ENCODE results near the gene GRID1.

Gene GRID1

DNA sequence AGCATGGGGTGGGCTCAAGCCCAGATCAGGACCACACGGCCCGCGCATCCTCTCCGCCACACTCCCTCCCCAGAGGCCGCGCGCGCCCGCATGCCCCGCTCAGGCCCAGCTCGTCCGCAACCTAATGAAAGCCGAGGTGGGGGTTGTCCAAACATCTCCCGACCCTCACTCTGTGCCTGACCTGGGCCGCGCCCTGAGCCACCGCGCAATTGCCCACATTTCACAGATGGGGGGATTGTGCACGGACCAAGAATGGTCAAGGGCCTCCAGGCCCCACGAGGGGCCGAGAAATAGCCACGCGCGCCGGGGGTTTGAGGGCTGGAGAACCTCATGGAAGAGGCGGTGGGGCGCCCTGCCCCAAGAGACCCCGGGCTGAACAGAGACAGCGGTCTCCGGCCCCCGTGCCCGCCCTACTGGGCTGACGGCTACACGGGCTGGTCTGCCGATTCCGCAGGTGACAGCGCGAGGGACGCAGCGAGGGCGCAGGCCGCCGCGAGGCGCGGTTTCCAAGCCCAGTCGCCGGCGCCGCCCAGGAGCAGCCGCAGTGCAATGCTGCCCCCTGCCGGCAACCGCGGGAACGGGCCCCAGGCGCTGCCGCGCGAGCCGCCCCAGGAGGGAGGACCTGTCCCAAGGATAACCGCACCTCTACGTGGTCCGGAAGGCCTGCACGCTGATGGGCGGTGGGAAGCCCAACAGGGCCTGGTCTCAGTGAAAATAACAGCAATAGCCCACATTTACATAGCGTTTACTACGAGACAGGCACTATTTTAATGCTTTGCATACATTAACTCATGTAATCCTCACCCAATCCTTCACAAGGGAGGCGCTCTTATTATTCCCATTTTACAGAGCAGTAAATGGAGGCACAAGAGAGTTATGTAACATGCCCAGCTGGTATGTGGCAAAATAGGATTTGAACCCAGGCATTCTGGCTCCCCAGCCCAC lies 10.5 kb upstream of the GRID1 start:
- Histone ChIP-seq H3K4me2 (ENCODE audit: low read length, poor library complexity, severe bottlenecking) (peak overlapping the region; percentile 83), H3K79me1 (replicated peaks; ENCODE audit: low read length, poor library complexity, severe bottlenecking) (no peaks in the 10 kb centered on the region)

DNA sequence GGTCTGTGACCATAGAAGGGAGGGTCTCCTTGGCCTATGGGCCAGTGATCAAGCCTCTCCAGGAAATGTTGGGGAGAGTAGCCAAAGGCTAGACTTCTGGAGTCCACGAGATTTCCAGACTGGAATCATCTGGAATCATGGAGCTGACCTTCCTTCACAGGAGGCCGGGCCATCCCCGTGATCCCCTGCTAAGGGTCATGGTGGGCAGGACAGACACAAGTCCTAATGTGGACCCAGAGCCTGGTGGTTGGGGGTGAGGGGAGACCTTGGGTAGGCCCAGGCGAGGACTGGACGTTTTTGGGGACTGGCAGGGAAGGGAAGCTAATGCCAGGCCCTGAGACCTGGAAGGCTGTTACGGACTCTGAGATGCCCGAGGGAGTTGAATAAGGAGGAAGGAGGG lies 9.8 kb upstream of the GRID1 start:
- Histone ChIP-seq H3K4me2 (ENCODE audit: low read length, poor library complexity, severe bottlenecking) (no peak overlapping the region), H3K36me3 (ENCODE audit: control insufficient read depth in 1 of 2, insufficient read depth in 2 of 2, low read depth in 1 of 2, low read length in 2 of 2) (no peaks in the 10 kb centered on the region), H3K79me1 (replicated peaks; ENCODE audit: low read length, poor library complexity, severe bottlenecking) (no peaks in the 10 kb centered on the region), H3K23ac (ENCODE audit: low read length in 2 of 2) (no peak overlapping the region), H4K8ac (ENCODE audit: low read length) (no peak overlapping the region), H2BK12ac (ENCODE audit: low read length in 2 of 2) (no peak overlapping the region), H2AFZ (ENCODE audit: low read depth, low read length) (no peak overlapping the region), H3K18ac (ENCODE audit: low read depth in 1 of 2, low read length in 2 of 2) (no peak overlapping the region), H3K27me3 (ENCODE audit: control insufficient read depth in 1 of 2, insufficient read depth in 1 of 2, low read length in 2 of 2) (peaks cover 56 to 84% of the 10 kb centered on the region in 2 experiments), H3K9ac (ENCODE audit: low read length) (no peak overlapping the region), H3K4me3 (ENCODE audit: insufficient read depth in 1 of 2, low read depth in 1 of 2, low read length in 2 of 2) (no peak overlapping the region), H2BK15ac (ENCODE audit: low read depth, poor library complexity, severe bottlenecking) (no peak overlapping the region), H3K14ac (ENCODE audit: low read length in 2 of 2) (no peak overlapping the region), H2BK5ac (ENCODE audit: low read depth, low read length, poor library complexity, severe bottlenecking) (no peak overlapping the region), H4K91ac (ENCODE audit: low read length) (no peak overlapping the region), H3K4ac (ENCODE audit: low read depth in 1 of 2, low read length in 2 of 2) (no peak overlapping the region), H2AK5ac (ENCODE audit: low read length, severe bottlenecking) (no peak overlapping the region), H3K27ac (ENCODE audit: low read length, poor library complexity, severe bottlenecking) (no peak overlapping the region), H2BK120ac (ENCODE audit: low read depth, low read length) (no peak overlapping the region), H3K9me3 (ENCODE audit: control insufficient read depth, low read length) (no peaks in the 10 kb centered on the region), H3K4me1 (ENCODE audit: control insufficient read depth, insufficient read depth, low read depth, low read length) (peaks cover 7% of the 10 kb centered on the region)
- no peak for DNase-seq
- 89% methylated on average over 6 of the region's 7 CpGs for WGBS

More for the DNA sequence above, 10.5 kb upstream of the GRID1 start:
- Histone ChIP-seq H3K18ac (ENCODE audit: low read depth in 1 of 2, low read length in 2 of 2) (no peak overlapping the region), H3K9ac (ENCODE audit: low read length) (peak overlapping the region; percentile 32), H3K9me3 (ENCODE audit: control insufficient read depth, low read length) (no peaks in the 10 kb centered on the region), H3K4ac (ENCODE audit: low read depth in 1 of 2, low read length in 2 of 2) (no peak overlapping the region), H4K91ac (ENCODE audit: low read length) (no peak overlapping the region), H2AK5ac (ENCODE audit: low read length, severe bottlenecking) (no peak overlapping the region), H3K4me1 (ENCODE audit: control insufficient read depth, insufficient read depth, low read depth, low read length) (peaks cover 7% of the 10 kb centered on the region), H4K8ac (ENCODE audit: low read length) (no peak overlapping the region), H3K23ac (ENCODE audit: low read length in 2 of 2) (no peak overlapping the region), H2BK5ac (ENCODE audit: low read depth, low read length, poor library complexity, severe bottlenecking) (no peak overlapping the region), H3K27ac (ENCODE audit: low read length, poor library complexity, severe bottlenecking) (no peak overlapping the region), H2BK15ac (ENCODE audit: low read depth, poor library complexity, severe bottlenecking) (no peak overlapping the region), H2BK12ac (ENCODE audit: low read length in 2 of 2) (no peak overlapping the region), H3K4me3 (ENCODE audit: insufficient read depth in 1 of 2, low read depth in 1 of 2, low read length in 2 of 2) (peak overlapping the region in 1 of 2 experiments; percentile 63), H2BK120ac (ENCODE audit: low read depth, low read length) (no peak overlapping the region), H3K14ac (ENCODE audit: low read length in 2 of 2) (peak overlapping the region in 1 of 2 experiments; percentile 68), H3K36me3 (ENCODE audit: control insufficient read depth in 1 of 2, insufficient read depth in 2 of 2, low read depth in 1 of 2, low read length in 2 of 2) (no peaks in the 10 kb centered on the region), H3K27me3 (ENCODE audit: control insufficient read depth in 1 of 2, insufficient read depth in 1 of 2, low read length in 2 of 2) (peaks cover 50 to 84% of the 10 kb centered on the region in 2 experiments), H2AFZ (ENCODE audit: low read depth, low read length) (peak overlapping the region; percentile 57)
- peak; percentile 45 for DNase-seq
- 20% methylated on average over 61 of the region's 68 CpGs for WGBS

DNA sequence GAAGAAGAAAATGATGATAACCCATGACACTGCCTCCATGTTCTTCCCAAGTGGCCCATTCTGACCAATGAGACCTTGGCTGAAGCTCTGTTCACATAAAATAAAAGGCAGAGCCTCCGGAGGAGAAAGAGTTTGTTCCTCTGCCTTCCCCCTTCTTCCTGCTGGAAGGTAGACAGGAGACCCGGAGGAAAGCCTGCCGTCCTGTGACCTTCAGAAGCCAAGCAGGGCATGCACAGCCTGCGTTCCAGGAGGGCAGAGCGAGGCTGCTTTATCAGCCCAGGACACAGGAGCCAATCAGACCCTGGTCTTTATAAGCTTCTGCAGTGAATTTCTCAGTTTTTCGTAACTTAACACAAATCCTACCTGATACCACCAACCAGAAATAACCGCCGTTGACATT lies 8.6 kb upstream of the GRID1 start:
- Histone ChIP-seq H4K8ac (ENCODE audit: low read length) (no peak overlapping the region), H2AFZ (ENCODE audit: low read depth, low read length) (no peak overlapping the region), H3K27ac (ENCODE audit: low read length, poor library complexity, severe bottlenecking) (no peak overlapping the region), H3K4me2 (ENCODE audit: low read length, poor library complexity, severe bottlenecking) (no peak overlapping the region), H3K36me3 (ENCODE audit: control insufficient read depth in 1 of 2, insufficient read depth in 2 of 2, low read depth in 1 of 2, low read length in 2 of 2) (no peaks in the 10 kb centered on the region), H2BK12ac (ENCODE audit: low read length in 2 of 2) (no peak overlapping the region), H2BK120ac (ENCODE audit: low read depth, low read length) (no peak overlapping the region), H3K9me3 (ENCODE audit: control insufficient read depth, low read length) (no peaks in the 10 kb centered on the region), H3K27me3 (ENCODE audit: control insufficient read depth in 1 of 2, insufficient read depth in 1 of 2, low read length in 2 of 2) (peaks cover 53 to 83% of the 10 kb centered on the region in 2 experiments), H3K23ac (ENCODE audit: low read length in 2 of 2) (no peak overlapping the region), H3K4me1 (ENCODE audit: control insufficient read depth, insufficient read depth, low read depth, low read length) (peaks cover 7% of the 10 kb centered on the region), H3K4ac (ENCODE audit: low read depth in 1 of 2, low read length in 2 of 2) (no peak overlapping the region), H2BK5ac (ENCODE audit: low read depth, low read length, poor library complexity, severe bottlenecking) (no peak overlapping the region), H3K14ac (ENCODE audit: low read length in 2 of 2) (no peak overlapping the region), H2AK5ac (ENCODE audit: low read length, severe bottlenecking) (no peak overlapping the region), H3K4me3 (ENCODE audit: insufficient read depth in 1 of 2, low read depth in 1 of 2, low read length in 2 of 2) (no peak overlapping the region), H4K91ac (ENCODE audit: low read length) (no peak overlapping the region), H2BK15ac (ENCODE audit: low read depth, poor library complexity, severe bottlenecking) (no peak overlapping the region), H3K18ac (ENCODE audit: low read depth in 1 of 2, low read length in 2 of 2) (no peak overlapping the region), H3K9ac (ENCODE audit: low read length) (no peak overlapping the region), H3K79me1 (replicated peaks; ENCODE audit: low read length, poor library complexity, severe bottlenecking) (no peaks in the 10 kb centered on the region)
- 84% methylated on average over 6 of the region's 8 CpGs for WGBS
- no peak for DNase-seq

DNA sequence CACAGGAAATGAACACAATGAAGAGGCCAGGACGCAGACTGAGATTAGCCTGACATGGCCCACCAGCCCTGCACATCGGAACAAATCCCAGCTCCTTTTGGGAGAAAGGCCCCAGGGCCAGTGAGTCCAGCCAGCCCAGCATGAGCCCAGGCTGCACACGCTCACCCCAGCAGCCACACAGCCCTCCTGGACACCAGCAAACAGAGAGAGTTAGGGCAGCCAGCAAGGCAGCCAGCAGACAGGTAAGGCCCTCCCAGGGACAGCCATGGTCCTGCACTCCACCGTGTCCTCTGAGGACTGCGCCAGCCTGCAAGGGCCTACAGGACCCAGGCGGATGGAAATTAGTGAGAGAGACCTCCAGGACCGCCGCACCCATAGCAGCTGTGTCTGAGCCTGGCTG lies 8.1 kb upstream of the GRID1 start:
- Histone ChIP-seq H4K8ac (ENCODE audit: low read length) (no peak overlapping the region), H3K27ac (ENCODE audit: low read length, poor library complexity, severe bottlenecking) (no peak overlapping the region)
- whole genome bisulfite sequencing = 71% methylated on average over 5 of the region's 8 CpGs

More for the DNA sequence above, 8.1 kb upstream of the GRID1 start:
- Histone ChIP-seq H2BK120ac (ENCODE audit: low read depth, low read length) (no peak overlapping the region), H3K9ac (ENCODE audit: low read length) (no peak overlapping the region), H3K4me3 (ENCODE audit: insufficient read depth in 1 of 2, low read depth in 1 of 2, low read length in 2 of 2) (no peak overlapping the region), H3K4me1 (ENCODE audit: control insufficient read depth, insufficient read depth, low read depth, low read length) (peaks cover 7% of the 10 kb centered on the region), H3K36me3 (ENCODE audit: control insufficient read depth in 1 of 2, insufficient read depth in 2 of 2, low read depth in 1 of 2, low read length in 2 of 2) (no peaks in the 10 kb centered on the region), H4K91ac (ENCODE audit: low read length) (no peak overlapping the region), H2BK5ac (ENCODE audit: low read depth, low read length, poor library complexity, severe bottlenecking) (no peak overlapping the region), H3K9me3 (ENCODE audit: control insufficient read depth, low read length) (no peaks in the 10 kb centered on the region), H3K79me1 (replicated peaks; ENCODE audit: low read length, poor library complexity, severe bottlenecking) (no peaks in the 10 kb centered on the region), H2BK15ac (ENCODE audit: low read depth, poor library complexity, severe bottlenecking) (no peak overlapping the region), H3K23ac (ENCODE audit: low read length in 2 of 2) (no peak overlapping the region), H3K27me3 (ENCODE audit: control insufficient read depth in 1 of 2, insufficient read depth in 1 of 2, low read length in 2 of 2) (peaks cover 54 to 83% of the 10 kb centered on the region in 2 experiments), H3K4ac (ENCODE audit: low read depth in 1 of 2, low read length in 2 of 2) (no peak overlapping the region), H3K4me2 (ENCODE audit: low read length, poor library complexity, severe bottlenecking) (no peak overlapping the region), H2BK12ac (ENCODE audit: low read length in 2 of 2) (no peak overlapping the region), H3K18ac (ENCODE audit: low read depth in 1 of 2, low read length in 2 of 2) (no peak overlapping the region), H2AFZ (ENCODE audit: low read depth, low read length) (no peak overlapping the region), H2AK5ac (ENCODE audit: low read length, severe bottlenecking) (no peak overlapping the region), H3K14ac (ENCODE audit: low read length in 2 of 2) (peak overlapping the region in 1 of 2 experiments; percentile 74)
- no peak for DNase-seq

All from mesenchymal stem cell (in vitro differentiated cells and primary cell).